GM18505 (cell line): ENCODE results near the gene KCNIP1.

Source experiments
- ATAC-seq: cut with Tn5 transposase; IDR thresholded peaks from one replicate; pipeline ENCODE4 v1.9.1; 2021; ENCODE audit not compliant: unreplicated experiment
- POLR2A ChIP-seq: IDR thresholded peaks from 4 replicates; pipeline ENCODE4 v1.6.1; 2011; ENCODE audit warnings: borderline replicate concordance; ENCODE audit not compliant: insufficient read depth, insufficient read length; ENCODE audit errors: extremely low read depth

Gene KCNIP1

GRCh38 chr5:170475294-170476000 is 28.4 kb upstream of the KCNIP1 start:
- ATAC-seq = no peak
- TF ChIP-seq POLR2A = no peak

- no peak for TF ChIP-seq POLR2A
- ATAC-seq = no peak
These were observed 27.1 kb upstream of the KCNIP1 start for GRCh38 chr5:170476704-170477103.

- TF ChIP-seq POLR2A = no peak
- ATAC-seq = no peak
These were observed 25.9 kb upstream of the KCNIP1 start for GRCh38 chr5:170477906-170478305.

GRCh38 chr5:170478306-170478705 is 25.5 kb upstream of the KCNIP1 start:
- TF ChIP-seq POLR2A = no peak
- no peak for ATAC-seq

DNA sequence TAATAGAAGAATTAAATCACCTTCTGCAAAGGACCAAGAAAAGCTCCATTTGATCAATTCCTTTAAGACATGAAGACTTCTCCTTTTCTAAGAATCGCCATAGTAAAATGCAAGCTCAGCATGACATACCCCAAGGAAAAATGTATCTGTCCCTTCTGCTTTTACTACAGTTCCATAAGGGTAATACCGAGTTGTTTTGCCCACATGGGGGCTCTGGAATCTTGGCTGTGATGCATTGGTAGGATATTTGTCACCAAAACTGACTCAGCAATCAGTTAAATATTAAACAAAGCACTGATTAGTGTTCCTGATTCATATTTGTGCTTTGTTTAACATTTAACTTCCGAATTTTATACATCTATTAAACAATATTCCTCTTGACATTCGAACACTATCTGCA is 24.3 kb upstream of the KCNIP1 start:
- no peak for ATAC-seq
- TF ChIP-seq POLR2A = no peak

DNA sequence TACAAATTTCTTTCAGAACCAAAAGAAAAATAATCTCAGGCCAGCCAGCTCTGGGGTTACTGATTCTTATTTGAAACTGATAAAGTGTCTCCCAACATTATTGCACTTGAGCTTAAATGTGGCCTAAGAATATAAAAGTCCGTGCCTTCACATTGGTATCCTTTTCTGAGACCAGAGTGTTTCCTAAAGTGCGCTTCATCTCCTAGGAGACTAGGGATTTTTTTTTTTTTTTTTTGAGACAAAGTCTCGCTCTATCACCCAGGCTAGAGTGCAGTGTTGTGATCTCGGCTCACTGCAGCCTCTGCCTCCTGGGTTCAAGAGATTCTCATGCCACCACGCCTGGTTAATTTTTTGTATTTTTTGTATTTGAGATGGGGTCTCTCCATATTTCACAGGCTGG is 23.6 kb upstream of the KCNIP1 start:
- no peak for TF ChIP-seq POLR2A
- no peak for ATAC-seq

DNA sequence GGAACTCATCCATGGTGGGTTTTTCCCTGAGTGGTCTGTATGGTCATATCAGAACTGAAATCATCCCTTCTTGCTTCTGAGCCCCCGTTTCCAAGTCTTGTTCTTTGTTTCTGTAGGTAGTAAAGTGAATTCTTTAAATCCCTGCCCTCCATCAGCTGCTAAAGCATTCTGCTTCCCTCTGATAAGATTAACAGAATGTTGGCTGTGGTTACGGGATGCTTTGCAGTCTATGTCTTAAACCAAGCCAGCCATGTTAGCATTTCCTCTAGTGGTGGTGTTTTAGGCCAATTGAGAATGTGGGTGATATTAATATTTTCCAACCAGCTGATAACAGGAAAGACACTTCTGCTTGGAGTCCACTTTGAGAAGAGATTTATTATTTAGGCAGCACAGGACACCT is 22.0 kb upstream of the KCNIP1 start:
- ATAC-seq = no peak

DNA sequence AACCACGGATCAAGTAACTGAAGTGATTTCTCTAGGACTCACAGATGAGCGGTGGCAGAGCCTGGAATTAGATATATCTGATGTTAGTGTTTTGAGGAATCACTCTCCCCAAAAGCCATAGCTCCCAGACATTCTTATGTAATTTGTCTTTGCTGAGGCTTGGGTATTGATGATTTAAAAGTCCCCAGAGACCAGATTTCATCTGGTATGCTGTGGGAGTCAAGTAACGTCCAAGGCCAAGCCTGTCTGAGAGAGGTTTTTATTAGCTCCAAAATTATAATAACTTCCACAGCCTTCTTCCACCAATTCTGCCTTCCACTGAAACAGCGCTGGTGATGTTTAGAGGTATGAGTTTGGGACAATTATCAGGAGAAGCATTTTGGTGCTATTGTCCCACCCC is 21.3 kb upstream of the KCNIP1 start:
- no peak for ATAC-seq
- no peak for TF ChIP-seq POLR2A

More for the DNA sequence above, 22.0 kb upstream of the KCNIP1 start:
- no peak for TF ChIP-seq POLR2A

GRCh38 chr5:170483701-170484458 is 19.9 kb upstream of the KCNIP1 start:
- TF ChIP-seq POLR2A = no peak
- no peak for ATAC-seq

GRCh38 chr5:170484459-170484831 is 19.4 kb upstream of the KCNIP1 start:
- no peak for ATAC-seq
- TF ChIP-seq POLR2A = no peak

DNA sequence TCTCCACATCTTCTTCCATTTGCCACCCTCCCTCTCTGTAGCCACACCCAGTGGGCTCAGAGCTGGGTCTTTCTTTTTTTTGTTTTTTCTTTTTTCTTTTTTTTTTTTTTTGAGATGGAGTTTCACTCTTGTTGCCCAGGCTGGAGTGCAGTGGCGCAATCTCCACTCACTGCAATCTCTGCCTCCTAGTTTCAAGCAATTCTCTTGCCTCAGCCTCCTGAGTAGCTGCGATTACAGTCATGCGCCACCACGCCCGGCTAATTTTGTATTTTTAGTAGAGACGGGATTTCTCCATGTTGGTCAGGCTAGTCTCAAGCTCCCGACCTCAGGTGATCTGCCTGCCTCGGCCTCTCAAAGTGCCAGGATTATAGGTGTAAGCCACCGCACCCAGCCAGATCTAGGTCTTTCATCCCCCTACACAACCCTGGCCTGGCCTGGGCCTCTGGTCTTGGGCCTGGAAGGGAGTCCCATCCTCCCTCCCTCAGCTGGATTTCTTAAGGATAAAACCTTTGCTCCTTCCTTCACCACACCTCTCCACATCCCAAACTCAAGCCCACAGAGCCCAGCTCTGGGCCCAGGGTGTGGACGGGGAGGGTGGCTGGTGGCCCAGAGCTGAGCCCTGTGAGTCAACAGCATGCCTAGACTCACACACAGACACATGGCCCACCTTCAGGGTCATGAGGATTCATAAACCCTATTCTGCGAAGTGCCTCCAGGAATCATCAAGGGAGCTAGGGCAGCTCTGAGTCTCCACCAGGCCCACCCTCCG is 18.8 kb upstream of the KCNIP1 start:
- TF ChIP-seq POLR2A = no peak
- ATAC-seq = no peak

- TF ChIP-seq POLR2A = no peak
- no peak for ATAC-seq
These were observed 18.3 kb upstream of the KCNIP1 start for GRCh38 chr5:170485616-170485911.

- no peak for ATAC-seq
- no peak for TF ChIP-seq POLR2A
These were observed 17.4 kb upstream of the KCNIP1 start for GRCh38 chr5:170486371-170486770.

DNA sequence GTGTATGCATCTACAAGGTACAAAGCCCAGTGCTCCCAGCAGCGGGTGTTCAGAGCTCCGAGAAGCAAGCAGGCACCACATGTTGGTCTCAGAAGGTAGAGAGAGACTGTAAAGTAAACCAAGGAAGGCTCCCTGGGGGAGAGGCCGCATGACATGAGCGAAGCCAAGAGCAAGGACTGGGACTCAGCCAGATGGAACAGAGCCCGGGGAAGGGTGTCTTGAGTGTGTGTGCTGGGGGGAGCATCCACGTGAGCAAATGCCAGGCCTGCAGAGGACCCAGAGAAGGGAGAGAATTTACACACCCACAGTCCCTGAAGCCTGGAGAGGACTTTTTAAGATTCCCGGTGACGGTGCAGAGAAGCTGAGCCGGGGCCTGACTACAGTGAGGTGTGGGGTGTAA is 15.2 kb upstream of the KCNIP1 start:
- TF ChIP-seq POLR2A = no peak
- ATAC-seq = no peak
